Left renal cortex interstitium (tissue), 4 donors: ENCODE measurements around the gene FAF1. TPM values are rescaled to one million over a fixed set of nuclear protein-coding genes. Genes with fewer than 3 reads are reported as not detected.
"Not testable (repeated sequence)": the region's sequence is repeated elsewhere in the genome, so short reads cannot be mapped to it uniquely, and the experiment has no call there.

Source experiments
- DNase-seq, 4 donors: peaks; one replicate each; pipeline ENCODE4 v3.0.0-alpha.2; 2013; ENCODE audit warnings: low read depth in 4 of 4, low spot score in 2 of 4, missing footprints in 1 of 4
- polyA plus RNA-seq, 4 donors: library from polyadenylated mRNA; unstranded; fragments of 120-200 nt; gene quantifications; one replicate each; pipeline ENCODE4 v1.2.1, GENCODE V29; 2013; ENCODE audit not compliant: insufficient read length in 4 of 4

FAF1 gene
- polyA plus RNA-seq, 4 donors: 50.6 to 67.7 (median 58.1) TPM

DNA sequence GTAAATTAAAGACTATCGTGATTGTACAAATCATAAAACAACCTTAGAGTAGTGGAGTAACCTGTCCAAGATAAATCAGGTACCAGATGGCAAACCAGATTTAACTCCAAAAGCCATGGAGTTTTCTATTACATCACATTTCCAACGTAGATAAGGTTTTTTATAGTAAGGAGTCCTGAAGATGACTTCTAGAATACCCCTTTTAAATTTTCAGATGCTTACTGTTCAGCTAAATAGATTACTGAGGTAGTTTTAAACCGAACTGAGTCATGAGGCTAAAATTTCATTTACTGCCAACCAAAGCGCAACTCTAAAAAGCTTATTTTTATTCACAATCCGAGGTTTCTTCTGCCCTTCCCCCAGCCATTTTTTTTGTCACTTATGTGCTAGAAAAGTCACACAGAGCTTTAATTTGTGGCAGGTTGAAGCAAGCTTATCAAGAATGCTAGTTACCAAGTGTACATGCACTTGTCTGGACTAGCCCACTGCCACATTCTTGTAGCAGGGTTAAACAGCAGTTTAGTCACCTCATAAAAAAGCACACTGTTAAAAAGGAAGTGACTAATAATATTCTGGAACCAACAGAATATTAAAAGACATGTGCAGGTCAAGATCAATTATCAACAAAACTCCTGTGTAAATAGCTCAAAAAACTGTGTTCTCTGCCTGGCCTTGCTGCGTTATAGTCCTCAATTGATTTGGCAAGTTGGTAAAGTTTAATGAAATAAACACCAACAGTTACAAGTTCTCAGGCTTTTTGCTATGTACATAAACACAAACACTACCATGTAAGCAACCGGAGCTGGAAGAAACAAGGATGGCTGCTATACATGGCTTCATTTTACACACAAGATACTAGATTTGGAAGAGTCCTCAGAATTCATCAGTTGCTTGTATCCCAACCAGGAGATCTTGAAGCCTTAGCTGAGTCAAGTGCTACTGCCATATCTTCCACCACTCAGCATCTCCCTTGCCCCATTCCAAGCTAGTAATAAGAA is 356.5 kb downstream of the FAF1 start:
- no peak for DNase-seq

DNA sequence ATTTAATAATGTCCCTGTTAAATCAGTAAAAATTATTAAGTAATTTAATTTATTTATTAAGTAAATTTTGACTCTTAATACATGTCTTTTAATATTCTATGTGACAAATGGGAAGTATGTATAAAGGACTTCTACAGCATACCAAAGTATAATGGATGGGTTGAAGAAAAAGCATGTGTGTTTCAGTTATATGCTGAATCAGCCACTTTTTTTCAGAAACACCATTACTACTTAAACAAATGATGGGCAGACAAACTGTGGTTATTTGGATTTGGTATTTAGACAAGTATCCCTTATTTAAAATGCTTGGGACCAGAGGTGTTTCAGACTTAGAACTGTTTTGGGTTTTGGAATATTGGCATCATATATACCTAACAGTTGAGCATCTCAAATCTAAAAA is 360.5 kb downstream of the FAF1 start:
- DNase-seq: no peak

DNA sequence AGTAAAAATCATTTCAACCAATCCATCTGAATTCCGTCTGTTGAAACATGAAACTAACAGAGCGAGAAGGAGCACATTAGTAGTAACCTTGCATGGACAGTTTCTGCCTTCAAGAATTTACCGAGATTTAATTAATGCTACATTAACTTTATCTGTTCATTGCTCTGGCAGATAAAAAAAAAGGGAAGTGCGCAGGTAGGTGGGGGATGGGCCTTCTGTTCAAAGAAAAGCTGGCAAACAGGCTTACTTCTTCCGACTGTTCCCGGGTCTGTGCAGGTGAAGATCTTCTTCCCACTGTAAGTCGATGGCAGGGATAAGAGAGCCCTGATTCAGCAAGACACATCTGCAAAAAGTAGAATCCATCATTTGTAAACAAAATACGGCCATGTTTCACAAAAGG is 364.2 kb downstream of the FAF1 start:
- no peak for DNase-seq

DNA sequence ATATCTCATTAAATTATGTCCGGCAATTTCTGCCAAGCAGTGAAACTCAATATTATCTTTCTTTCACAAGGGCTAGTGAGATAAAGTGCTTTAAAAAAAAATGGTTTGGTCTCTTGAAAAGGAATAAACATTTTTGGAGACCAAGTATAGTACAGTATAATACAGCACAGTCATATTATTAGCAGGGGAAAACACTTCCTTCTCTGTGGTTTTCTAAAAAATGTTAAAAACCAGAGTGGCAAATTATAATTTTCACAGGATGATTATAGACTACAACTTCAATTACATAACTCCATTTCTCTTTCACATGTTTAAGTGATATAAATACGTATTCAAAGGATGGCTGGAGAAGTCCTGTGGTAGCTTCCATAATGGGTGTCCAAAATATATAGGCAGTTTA is 366.6 kb downstream of the FAF1 start:
- no peak for DNase-seq

DNA sequence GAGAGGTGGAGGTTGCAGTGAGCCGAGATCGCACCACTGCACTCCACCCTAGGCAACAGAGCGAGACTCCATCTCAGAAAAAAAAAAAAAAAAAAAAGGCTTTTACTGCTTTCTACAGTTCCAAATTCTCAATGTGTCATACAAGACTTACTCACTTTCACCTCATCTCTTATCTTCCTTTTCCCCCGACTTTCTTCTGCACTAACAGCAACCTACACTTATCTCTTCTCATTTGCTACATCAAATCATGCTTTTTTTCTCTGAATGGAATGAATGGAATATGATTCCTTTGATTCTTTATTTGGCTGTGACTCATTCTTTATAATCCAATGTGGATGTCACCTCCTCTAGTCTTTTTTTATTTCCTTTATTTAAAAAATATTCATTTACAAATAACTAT is 368.5 kb downstream of the FAF1 start:
- no peak for DNase-seq

DNA sequence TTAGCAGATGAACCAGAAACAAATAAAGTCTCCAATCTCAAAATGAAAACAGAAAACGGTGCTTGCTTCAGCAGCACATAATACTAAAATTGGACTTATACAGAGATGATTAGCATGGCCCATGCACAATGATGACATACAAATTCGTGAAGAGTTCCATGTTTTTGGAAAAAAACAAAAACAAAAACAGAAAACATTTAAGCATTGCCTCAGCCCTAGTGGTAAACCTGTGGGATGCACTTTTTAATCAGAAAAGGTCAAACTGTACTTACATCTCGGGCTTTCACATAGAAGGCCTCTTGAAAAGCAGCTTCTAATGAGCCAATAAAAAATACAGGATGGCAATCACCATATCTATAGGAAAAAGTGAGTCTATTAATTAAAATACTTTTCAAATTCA is 377.7 kb downstream of the FAF1 start:
- no peak for DNase-seq

DNA sequence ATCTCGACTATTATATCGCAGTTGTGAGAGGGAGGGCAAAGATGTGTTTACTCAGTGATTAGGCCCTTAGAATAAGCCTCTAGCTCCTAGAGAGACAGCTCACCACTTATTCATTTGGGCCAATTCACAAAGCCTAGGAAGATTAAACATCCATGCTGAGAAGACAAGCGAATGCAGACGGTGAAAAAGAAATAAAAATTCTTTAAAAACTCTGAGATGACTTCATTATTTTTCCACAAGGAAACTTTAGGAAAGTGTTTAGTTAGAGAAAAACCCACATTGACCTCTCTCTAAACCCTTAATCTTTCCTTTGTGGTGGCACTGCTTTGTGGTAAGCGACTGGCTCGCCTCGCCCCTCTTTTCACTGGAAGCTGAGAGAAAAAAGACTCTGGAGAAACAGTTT is 390.0 kb downstream of the FAF1 start:
- DNase-seq: no peak

DNA sequence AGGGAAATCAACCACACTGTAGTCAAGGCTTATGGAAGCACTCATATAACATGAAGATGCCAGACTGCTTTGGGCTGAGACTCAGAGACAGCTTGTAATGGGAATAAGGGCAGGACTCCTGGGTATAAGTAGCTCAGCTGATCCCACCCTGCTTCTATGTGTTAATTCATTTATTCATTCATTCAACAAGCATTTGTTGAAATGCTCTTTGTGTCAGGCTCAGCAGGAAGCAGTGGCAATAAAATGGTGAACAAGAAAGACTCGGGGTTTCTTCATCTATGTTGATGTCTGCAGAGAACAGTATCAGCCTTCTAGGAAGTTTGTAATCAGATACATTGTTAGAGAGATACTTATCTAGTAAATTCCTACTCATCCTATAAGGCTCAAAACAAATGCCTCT is 391.3 kb downstream of the FAF1 start:
- no peak for DNase-seq

DNA sequence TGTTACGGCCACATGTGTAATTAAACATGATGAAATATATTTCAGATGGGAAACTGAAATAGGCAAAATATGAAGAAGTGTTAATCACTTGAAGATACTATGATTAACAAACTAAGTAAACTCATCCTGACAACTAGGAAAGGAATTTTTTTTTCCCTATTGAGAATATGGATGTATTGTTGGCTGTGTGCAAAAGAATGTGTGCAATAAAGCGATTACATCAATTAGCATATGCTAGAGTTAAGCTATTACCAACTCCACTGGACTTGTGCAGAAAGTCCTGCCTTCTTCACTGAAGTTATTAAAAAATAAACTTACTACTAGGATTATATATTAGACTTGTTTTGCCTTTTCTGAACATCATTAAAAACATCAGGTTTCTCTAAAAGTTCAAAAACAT is 393.7 kb downstream of the FAF1 start:
- no peak for DNase-seq

DNA sequence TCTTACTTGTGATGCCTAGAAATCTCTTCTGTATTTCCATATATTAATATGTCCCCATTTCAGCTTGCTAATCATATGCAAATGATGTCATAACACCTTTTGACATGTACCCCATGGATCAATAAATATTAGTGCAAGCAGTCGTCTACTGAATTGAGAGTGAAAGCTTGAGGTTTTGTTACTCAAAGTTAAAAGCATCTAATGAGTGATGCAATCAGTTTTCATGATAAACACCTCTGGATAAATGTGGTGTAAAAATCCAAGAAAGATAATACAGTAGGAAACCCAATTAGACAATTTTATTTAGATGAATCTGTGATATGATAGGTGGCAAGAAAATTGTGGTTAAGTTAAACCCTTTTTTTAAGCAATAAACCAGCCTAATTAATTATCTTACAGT is 395.6 kb downstream of the FAF1 start:
- DNase-seq: no peak

DNA sequence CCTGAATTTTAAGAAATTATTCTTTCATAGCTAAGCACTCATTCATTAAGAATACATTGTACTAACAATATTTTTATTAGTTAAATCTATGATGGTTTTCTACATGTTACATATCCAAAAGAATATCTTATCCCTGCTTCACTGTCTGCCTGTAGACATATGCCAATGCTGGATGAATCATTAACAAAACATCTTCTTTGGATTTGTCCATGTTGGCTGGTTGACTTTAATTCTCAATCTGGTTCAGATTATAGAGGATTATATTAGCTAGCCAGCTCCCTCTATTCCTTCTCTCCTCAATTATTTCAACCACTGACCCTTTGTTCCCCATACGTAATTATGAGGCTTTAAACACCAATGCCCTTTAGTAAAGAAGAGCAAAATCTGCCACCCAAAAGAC is 398.0 kb downstream of the FAF1 start:
- DNase-seq: no peak

DNA sequence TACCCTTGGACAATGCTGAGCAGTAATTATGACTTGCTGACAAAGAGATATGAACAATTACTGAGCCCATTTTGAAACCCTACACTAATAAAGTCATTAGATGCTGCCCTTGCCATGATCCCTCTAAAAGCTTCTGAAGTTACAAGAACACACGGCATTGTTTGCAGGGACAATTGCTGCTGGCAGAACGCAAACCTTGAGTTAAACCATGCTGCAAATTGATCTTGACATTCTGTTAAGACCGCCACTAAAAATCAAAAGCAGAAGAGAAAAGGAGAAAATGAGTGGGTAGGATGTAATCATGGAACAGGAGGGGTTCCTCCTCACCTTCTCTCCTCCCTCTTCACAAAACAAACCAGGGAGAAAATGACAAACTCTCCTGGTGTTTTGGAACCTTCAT is 400.6 kb downstream of the FAF1 start:
- no peak for DNase-seq

DNA sequence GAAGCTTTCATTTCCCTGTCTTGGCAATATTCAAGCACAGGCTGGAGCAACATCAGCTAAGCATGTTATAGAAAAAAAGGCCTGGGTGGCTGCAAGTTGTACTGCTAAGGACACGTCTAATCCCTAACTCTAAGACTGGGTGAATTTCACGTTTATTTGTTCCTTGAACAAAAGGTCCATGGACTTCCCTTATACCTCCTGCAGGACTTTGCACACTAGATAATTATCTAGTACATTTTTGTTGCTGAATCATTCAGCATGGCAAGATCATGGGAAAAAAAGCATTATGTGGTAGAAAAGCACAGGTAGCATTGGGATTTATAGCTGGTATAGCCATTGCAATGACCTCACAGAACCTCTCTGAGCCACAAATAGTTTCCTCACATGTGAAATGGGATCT is 406.1 kb downstream of the FAF1 start:
- DNase-seq: no peak

DNA sequence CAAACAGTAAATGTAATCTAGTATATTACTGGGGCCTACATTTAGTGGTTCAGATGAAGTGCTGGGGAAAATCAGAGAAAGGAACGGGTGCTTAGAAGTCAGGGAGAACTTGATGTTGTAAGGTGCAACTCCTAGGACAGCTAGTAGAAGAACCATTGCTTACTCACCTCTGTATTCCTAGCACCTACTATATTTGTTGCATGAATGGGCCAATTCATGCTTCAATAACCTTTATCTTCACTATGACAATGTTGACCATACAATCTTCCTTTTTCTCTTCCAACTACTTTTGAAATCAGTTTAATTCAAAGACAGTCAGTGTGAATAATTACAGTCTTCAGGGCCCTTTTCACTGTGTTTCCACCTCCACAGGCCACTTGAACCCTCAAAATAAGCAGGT is 411.8 kb downstream of the FAF1 start:
- no peak for DNase-seq

DNA sequence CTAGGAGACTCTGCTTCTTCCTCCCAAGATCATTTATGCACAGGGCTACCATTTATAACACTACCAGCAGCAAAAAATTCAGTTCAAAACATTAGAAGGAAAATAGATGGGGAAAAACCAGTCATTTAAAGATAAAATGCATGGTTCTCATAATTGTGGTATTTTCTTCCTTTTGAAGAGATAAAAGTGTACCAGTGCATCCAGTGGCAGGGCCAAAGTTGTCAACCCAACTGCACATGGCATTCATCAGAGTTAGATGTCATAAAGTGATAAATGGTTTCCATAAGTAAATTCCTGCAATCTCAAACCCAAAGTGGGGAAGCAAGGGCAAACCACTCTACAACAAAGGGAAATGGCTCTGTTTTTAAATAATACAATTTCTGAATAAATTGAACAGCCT is 417.7 kb downstream of the FAF1 start:
- no peak for DNase-seq

DNA sequence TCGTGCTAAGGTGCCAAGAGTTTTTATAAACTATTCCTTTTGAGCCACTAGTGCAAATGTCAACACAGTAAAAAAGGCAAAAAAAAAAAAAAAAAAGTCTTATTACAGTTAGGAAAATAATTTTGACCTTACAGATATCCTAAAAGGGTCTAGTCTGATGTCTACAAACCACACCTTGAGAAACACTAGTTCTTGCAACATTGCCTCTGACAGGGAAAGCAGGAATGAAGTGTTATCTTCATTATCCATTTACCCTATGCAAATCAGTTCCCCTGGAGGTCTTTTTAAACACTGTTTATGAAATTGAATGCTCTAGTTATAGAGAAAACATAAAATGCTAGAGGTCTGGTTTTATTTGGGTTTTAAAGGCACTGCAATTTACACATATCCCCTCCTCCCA is 421.6 kb downstream of the FAF1 start:
- no peak for DNase-seq

DNA sequence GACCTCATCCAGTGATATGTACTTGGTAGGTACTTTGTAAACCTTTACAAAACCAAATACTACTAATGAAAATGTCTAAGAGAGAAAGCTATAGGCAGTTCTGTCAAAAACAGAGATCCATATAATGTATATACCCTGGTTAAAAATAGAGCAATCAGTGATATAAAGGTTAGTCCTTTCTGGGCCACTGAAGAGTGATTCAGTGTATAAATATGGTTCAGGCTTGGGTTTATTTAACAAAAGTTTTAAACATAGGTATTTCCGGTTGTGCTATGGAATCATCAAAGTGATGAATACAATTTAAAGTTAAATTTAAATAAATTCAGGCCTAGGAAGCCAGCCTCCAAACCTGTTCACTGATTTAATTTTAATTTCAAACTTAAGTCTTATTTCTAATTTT is 428.5 kb downstream of the FAF1 start:
- no peak for DNase-seq

DNA sequence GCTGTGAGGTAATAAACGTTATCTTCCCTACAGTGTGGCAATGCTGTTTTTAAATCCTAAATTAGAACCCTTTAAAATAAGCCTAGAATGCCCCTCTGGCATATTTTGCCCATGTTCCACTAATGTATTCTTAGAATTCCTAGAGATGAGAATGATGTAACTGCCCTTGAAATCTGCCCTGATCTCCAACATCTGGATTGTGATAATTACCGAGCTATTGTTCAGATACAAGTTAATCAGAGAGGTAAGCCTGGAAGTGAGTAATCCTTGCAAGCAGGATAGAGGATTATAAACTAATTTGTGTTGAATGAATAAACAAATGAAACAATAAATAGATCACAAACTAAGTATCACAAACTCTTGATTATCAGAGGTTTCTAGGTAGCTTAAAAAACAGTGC is 429.0 kb downstream of the FAF1 start:
- DNase-seq: no peak

DNA sequence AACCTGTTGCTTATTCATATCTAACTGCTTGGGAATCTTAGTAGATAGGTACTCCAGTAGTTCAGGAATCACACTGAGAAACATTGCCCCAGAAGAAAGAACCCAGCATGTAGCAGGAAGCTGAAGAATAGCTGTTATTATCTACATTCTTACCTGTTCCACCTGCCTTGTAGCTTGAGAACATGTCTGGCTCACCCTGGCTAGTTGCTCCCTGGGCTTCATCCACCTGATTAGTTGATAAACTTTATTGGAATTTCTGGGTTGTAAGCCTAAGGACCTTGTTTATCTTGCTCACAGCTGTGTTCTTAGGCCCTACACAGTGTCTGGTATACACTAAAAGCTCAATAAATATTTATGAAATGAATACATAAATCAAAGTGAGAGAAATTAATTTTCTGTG is 430.6 kb downstream of the FAF1 start:
- no peak for DNase-seq

DNA sequence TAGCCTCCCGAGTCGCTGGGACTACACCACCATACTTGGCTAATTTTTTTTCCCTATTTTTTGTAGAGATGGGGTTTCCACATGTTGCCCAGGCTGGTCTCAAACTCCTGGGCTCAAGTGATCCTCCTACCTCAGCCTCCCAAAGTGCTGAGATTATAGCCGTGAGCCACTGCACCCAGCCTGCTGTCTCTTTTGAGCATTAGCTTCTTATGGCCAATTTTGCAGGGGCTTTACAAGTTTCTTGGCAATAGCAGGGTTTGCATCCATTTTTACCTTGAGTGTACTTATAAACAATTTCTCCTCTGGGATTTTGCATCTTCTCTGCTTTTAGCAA is 432.1 kb downstream of the FAF1 start:
- DNase-seq: not testable (repeated sequence)

DNA sequence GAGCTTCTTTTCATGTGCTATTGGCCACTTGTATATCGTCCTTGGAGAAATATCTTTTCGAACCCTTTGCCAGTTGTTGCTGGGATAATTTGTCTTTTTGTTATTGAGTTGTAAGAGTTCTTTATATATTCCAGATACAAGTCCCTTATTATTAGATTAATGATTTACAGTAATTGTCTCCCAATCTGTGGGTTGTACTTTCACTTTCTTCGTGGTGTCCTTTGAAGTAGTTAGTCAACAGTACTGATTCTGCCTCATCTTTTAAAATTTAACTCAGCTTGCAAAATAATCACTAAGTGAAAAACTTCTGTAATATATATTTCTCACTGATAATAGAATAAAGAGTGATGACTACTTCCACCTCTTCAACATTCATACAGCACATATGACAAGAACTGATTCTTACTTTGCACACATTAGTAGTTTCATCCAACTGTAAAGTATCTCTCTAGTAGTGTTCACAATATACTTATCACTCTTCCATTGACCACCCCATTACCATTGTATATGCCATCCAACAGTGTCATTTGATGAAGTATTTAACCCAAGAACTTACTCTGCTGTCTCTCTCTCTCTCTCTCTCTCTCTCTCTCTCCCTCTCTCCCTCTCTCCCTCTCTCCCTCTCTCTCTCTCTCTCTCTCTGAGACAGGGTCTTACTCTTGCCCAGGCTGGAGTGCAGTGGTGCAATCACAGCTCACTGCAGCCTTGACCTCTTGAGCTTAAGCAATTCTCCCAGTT is 432.6 kb downstream of the FAF1 start:
- DNase-seq: no peak

DNA sequence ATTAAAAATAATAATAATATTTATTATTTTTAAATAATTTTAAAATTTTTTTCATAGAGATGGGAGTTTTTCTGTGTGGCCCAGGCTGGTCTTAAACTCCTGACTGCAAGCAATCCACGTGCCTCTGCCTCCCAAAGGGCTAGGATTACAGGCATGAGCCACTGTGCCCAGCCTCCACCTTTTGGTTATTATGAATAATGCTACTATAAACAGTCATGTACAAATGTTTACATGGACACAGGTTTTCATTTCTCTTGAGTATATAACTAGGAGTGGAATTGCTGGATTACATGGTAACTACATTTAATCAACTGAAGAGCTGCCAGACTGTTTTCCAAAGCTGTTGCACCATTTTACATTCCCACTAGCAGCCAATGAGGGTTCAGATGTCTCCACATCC is 433.6 kb downstream of the FAF1 start:
- DNase-seq: no peak
